ENCODE results near the gene APBA2.

Gene APBA2

DNA sequence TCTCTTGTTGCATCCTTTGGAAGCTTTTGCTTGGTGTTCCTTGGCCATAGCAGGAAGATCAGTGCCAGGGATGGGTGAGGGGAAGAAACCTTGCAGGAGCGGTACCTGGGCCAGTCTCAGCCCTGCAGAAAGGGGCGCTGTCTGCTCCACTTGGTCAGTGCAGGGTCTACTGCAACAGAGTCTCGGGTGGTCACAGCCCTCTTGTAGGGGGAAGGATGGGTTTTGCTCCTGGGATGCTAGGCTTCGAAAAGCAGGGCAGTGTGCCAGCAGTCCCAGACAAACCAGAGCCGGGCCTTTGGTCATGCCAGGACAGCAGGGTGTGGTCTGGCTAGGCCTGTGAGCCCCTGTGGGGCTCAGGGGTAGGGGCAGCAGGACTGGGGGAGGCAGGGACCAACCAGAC lies 186.7 kb downstream of the APBA2 start:
- no peak overlapping the region for H3K4me3 ChIP-seq (ENCODE audit: low read depth, low read length)

- no peak overlapping the region for H3K4me3 ChIP-seq (ENCODE audit: low read depth, low read length)
These were observed 188.3 kb downstream of the APBA2 start for GRCh38 chr15:29074045-29074444.

DNA sequence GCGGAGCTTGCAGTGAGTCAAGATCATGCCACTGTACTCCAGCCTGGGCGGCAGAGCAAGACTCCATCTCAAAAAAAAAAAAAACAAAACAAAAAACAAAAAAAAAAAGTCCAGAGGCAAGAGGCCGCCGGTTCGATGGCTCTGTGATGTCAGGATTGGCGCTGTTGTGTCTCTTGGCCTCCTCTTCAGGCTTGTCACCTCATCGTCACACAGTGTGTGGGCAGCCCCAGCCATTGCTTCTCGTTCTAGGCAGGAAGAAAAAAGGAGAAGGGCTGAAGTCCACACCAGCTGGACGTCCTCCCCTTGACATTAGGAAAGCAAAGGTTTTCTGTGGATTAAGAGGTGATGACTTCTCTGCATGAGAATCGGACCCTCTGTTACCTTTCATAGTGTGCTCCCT lies 192.8 kb downstream of the APBA2 start:
- H3K4me3 ChIP-seq (ENCODE audit: low read depth, low read length) = no peak overlapping the region

GRCh38 chr15:29079479-29079878 lies 193.7 kb downstream of the APBA2 start:
- no peak overlapping the region for H3K4me3 ChIP-seq (ENCODE audit: low read depth, low read length)

DNA sequence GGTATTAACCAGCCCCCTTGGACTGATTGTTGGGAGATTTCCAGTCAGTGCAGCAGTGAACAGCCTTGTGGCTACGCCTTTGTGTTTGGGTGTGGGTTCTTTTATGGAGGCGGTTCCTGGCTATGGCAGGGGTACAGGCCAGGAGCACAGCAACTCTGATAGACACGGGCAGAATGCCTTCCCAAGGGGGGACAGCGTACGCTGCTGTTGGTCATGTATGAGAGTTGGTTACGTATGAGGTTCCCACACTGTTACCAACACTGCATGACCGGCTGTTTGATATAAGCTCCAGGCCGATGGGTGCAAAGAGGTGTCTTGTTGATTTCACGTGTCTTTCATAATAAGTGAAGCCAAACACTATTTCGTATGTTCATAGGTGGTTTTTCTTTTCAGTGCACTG lies 196.0 kb downstream of the APBA2 start:
- no peak overlapping the region for H3K4me3 ChIP-seq (ENCODE audit: low read depth, low read length)

DNA sequence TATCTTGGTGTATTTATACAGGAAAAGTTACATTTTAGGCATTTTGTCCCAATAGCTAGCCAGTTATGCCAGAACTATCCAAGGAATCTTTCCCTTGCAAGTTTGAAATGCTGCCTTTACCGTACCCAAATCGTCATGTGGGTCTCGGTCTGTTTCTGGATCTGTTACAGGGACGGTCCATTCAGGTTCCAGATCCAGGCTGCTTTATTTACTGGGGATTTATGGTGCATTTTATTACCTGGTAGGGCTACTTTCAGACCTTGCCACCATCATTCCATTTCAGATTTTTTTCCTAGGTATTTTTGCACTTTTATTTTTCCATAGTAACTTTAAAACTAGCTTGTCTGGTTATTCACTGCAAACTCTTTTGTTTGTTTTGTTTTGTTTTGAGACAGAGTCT lies 197.4 kb downstream of the APBA2 start:
- H3K4me3 ChIP-seq (ENCODE audit: low read depth, low read length) = no peak overlapping the region

GRCh38 chr15:29083858-29084257 lies 198.1 kb downstream of the APBA2 start:
- no peak overlapping the region for H3K4me3 ChIP-seq (ENCODE audit: low read depth, low read length)

- H3K4me3 ChIP-seq (ENCODE audit: low read depth, low read length) = no peak overlapping the region
These were observed 200.2 kb downstream of the APBA2 start for GRCh38 chr15:29086001-29086400.

DNA sequence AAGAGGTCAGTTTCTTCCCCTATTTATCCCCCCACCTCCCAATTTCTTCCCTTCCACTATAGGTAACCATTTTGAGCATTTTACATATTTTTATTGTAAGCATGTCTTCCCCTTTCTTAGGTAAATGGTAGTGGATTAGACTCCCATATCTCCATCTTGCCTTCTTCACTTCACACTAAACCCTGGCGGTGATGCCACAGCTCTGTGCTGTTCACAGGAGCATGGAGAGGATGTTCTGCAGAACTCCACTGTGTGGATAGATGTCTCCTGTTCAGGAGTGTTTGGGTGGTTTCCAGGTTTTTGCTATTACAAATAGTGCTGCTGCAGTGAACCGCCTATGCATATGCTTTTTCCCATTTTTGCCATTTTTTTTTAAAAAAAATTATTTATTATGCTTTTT lies 201.1 kb downstream of the APBA2 start:
- H3K4me3 ChIP-seq (ENCODE audit: low read depth, low read length) = no peak overlapping the region

GRCh38 chr15:29087521-29088285 lies 201.9 kb downstream of the APBA2 start:
- no peak overlapping the region for H3K4me3 ChIP-seq (ENCODE audit: low read depth, low read length)

- H3K4me3 ChIP-seq (ENCODE audit: low read depth, low read length) = no peak overlapping the region
These were observed 202.9 kb downstream of the APBA2 start for GRCh38 chr15:29088666-29089065.

DNA sequence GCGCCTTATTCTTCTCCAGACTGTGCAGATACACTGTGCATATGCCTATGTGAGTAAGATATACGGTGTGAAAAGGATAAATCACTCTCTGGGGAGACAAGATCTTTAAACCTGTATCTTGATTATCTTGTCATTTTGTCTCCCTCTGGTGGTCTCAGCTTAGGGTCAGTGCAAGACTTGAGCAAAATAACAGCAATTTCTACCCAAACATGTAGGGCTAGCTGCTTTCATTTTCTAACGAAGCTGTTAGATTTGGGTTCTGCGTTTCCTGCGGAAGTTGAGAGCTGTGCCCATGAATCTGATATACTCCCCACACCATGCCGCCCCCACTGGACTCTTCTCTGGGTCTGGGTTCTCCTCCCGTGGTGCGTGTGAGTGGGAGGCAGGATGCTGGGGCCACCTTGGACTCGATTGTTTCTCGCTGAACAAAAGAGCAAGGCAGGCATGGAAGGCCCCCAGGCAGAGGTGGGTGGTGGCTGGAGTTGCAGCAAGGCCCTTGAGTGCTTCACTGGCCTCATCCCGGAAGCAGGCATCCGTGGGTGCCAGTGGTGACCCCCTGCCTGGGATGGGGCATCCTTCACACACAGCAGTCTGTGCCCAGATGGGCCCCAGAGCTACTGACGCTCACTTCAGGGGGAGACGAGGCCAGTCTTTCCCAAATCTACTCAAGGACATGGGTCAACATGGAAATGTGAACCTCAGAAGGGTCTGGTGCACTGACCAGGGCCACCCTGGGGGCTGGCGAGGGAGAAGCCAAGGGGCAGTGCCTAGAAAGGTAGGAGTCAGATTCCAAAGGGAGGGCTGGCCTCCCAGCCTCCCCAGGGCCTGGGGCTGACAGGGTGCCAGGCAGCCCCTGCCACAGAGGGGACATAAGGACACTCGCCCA lies 204.2 kb downstream of the APBA2 start:
- no peak overlapping the region for H3K4me3 ChIP-seq (ENCODE audit: low read depth, low read length)

- H3K4me3 ChIP-seq (ENCODE audit: low read depth, low read length) = no peak overlapping the region
These were observed 205.1 kb downstream of the APBA2 start for GRCh38 chr15:29090617-29091466.

- no peak overlapping the region for H3K4me3 ChIP-seq (ENCODE audit: low read depth, low read length)
These were observed 205.9 kb downstream of the APBA2 start for GRCh38 chr15:29091666-29092065.

- H3K4me3 ChIP-seq (ENCODE audit: low read depth, low read length) = no peak overlapping the region
These were observed 206.7 kb downstream of the APBA2 start for GRCh38 chr15:29092376-29093064.

- no peak overlapping the region for H3K4me3 ChIP-seq (ENCODE audit: low read depth, low read length)
These were observed 207.3 kb downstream of the APBA2 start for GRCh38 chr15:29093065-29093435.

- no peak overlapping the region for H3K4me3 ChIP-seq (ENCODE audit: low read depth, low read length)
These were observed 208.0 kb downstream of the APBA2 start for GRCh38 chr15:29093696-29094343.

DNA sequence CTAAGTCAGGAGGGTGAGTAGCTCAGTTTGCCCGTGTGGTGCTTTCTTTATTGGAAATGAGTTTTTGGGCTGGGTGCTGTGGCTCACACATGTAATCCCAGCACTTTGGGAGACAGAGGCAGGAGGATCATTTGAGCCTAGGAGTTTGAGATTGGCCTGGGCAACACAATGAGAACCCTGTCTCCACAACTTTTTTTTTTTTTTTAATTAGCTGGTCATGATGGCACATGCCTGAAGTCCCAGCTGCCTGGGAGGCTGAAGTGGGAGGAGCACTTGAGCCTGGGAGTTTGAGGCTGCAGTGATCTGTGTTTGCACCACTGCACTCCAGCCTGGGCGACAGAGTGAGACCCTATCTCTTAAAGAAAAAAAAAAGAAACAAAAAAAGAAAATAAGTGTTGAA lies 208.9 kb downstream of the APBA2 start:
- H3K4me3 ChIP-seq (ENCODE audit: low read depth, low read length) = no peak overlapping the region

DNA sequence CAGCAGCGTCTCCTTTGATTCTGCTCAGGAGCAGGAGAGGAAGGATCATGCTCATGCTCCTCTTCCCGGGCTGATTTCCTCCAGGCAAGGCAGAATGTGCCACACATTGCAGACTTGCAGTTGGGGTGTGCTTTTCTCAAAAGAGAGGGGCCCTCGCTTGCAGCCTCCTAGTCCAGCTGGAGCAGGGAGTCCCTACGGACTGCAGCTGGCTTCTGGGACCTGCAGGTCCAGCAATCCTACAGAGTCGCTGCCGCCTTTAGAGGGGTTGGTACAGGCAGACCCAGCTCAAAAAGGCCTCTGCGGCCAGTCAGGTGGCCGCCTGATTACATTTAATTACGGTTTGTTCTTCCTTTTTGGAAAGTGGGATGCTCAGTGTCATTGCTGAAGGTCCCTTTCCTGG lies 210.0 kb downstream of the APBA2 start:
- H3K4me3 ChIP-seq (ENCODE audit: low read depth, low read length) = no peak overlapping the region

- H3K4me3 ChIP-seq (ENCODE audit: low read depth, low read length) = no peak overlapping the region
These were observed 211.4 kb downstream of the APBA2 start for GRCh38 chr15:29097168-29097567.

All from iPS-11a (cell line).